ENCODE results near the gene TMEM258.

Gene TMEM258

DNA sequence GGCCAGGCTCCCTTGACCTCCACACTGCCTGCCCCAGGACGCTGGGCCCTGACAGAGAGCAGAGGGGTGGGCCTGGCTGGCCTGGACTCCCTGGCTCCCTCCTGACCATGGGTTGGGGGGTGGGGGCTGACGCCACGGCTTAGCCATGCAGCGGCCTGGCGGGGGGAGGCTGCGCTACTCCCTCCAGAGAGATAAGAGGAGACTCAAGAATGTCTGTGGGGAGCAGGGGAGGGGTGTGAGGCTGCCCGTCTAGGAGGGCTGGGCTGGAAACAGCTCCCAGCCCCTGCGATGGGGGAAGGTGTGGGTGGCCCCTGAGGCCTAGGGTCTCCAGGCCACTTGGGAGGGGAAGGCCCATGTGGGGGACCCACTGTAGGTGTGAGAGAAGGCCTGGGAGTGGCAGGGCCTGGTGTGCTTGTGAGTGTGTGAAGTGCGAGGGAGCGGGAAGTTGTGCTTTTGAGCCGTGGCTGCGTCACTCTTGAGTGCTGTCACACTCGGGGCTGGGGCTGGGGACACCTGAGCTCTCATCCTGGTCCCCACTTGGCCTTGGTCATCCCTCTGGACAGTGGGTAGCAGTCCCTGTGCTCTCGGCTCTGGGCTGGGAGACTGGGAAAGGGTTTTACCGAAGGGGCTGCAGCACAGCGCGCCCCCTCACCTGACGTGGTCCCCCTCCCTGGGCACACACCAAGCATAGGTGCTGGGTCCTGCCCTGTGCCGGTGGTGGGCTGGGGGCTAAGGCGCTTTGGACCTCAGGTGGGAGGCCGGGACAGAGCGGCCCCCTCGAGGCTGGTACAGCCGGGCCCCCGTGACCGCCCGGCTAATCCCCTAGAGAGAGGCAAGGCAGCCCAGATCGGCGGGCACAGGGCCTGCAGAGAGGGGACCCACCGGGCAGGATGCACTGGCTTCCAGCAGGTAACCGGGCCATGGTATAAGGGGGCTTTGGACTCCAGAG lies 37.6 kb downstream of the TMEM258 start:
- DNase-seq = no peak

DNA sequence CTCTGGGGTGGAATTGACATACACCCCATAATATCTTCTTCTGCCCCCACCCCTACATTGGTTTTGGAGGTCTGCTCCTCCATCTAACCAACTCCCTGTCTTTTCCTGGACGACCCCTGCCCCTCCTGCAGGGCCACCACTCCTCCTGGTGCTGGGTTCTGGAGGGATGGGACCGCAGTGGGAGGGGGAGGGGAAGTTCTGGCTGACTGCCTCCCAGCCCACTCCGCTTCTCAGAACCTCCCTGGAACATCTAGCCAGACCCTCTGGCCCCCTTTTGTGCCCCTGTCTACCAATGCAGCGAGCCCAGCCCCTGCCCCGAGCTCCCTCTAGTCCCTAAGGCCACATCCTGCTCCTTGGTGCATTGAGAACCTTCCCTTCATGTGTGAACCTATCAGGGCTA lies 38.7 kb downstream of the TMEM258 start:
- no peak for DNase-seq

DNA sequence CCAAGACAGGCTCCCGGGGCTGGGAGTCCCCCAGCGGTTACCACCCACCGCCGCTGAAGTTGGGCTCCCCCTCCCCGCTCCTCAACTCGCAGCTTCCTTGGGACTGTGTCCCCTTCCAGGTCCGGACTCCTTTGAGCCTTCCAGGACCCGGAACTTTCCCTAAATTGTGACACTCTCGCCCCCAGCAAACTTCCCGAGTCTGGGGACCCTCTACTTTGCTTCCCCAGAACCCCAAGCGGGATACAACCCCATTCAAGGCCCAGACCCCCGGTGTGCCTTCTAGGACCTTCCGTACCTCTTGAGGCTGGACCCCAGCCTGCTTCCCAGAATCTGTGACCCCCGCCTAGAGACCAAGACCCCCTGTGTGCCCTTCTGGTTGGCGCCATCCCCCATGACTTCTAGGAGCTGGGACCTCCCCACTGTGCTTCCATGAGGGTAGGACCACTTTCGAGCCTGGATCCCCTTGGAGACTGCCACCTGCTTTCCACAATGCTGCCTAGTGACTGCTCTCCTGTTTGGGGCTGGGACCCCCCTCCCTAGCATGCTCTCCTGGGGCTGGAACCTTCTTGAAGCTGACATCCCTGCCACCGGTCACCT lies 39.4 kb downstream of the TMEM258 start:
- DNase-seq = no peak

DNA sequence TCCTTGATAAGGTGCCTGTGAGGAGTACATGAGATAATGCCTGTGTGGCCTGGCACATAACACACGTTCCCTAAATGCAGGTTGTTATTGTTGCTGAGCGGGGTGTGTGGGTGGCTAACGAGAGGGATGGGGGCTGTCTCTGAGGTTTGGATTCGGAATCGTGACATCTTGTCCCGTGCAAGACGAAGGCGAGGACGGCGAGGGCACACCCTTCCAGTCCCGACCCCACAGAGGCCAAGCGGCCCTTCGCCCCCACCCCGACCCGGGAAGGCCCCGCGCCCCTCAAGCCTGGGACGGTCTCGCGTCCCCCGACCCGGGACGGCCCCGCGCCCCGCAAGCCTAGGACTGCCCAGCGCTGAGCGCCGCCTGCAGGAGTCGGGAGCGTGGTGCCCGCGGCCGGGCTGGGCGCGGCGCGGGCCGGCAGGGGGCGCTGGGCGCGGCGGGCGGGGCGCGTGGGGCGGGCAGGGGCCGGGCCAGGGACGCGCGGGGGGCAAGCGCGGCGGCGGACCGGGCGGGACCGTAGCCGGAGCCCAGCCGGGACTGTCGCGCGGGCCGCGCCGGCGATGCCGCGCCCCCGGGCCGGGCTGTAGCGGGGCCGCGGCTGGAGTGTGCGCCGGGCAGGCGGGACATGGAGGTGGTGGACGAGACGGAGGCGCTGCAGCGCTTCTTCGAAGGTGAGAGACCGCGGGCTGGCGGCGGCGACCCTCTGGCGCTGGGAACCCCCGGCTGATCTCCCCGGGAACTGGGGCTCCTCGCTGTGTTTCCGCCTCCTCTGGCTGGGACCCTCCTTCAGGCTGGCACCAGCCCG lies 40.1 kb downstream of the TMEM258 start, which contains the start of gene MYRF:
Gene MYRF (plus strand): TSS at position 520 of the 808 bp plus-strand sequence. CDS start 109 bp downstream, at position 629.
- no peak for DNase-seq

DNA sequence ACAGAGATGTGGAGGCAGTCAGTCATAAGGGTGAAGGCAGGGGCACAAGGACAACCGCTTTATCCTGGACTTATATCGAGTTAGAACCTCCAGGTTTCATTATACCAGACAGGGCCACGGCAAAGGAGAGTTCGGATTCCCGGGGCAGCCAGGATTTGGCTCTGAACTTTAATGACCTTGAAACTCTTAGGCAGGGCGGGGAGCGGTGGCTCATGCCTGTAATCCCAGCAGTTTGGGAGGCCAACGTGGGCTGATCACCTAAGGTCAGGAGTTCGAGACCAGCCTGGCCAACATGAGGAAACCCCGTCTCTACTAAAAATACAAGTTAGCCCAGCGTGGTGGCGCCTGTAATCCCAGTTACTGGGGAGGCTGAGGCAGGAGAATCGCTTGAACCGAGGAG lies 41.0 kb downstream of the TMEM258 start:
- DNase-seq = no peak

DNA sequence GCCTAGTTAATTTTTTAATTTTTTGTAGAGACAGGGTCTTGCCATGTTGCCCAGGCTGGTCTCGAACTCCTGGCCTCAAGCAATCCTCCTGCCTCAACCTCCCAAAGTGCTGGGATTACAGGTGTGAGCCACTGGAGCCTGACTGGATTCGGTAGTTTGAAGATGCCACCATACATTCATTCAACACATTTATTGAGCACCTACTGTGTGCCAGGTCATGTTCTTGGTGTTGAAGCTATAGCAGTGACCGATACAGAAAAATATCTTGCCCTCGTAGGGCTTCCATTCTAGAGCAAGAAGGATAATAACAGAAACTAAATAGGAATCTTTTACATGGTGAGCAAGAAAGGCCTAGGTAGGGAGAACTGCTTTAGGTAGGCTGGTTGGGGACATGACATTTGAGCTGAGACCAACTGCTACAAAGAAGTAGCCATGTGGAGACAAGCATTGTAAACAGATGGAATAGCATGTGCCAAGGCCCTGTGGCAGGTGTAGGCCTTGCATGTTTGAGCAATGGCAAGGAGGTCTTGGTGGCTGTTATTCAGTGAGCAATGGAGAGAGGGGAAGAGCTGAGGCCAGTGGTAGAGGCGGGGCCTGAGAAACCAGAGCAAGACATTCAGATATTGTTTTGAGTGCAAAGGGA lies 41.6 kb downstream of the TMEM258 start:
- DNase-seq = no peak

DNA sequence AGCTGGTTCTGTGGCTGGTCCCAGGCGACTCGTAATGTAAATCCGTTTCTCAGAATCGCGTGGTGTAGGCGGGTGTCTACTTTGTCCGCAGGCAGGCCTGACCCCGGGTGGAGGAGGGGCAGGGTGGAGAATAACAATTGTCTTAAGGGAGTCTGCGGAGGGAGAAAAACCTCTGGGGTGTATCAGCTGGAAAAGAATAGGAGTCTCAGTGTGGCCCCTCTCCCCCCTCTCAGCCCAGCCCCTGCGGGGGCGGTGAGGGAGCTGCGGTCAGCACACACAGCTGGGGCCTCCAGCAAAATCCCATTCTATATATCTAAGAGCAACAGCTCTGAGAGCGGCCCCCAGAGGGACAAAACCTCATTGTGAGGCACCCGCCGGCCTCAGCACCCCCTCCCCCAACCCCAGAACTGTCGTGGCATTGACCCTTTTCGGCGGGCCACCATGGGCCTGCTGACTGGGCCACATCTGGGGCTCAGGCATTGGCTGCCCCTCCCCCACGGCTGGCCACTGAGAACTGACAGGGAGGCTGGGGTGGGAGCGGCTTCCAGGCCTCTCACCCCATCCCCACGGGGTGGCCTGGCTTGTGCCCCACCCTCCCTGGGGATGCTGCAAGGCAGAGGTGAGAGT lies 42.7 kb downstream of the TMEM258 start:
- no peak for DNase-seq

DNA sequence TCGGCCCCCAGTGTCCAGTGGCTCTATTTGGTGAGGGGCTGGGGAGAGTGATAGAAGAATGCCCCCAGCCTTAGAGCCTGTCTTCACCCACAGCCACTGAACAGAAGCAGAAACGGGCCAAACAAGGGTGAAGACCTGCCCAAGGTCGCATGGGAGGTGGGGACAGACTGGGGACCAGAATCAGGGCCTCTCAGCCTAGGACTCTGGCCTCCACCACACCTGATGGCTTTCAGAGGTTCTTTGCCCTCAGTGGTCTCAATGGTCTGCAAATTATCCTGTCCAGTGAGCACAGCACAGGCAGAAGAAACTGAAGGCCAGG lies 44.5 kb downstream of the TMEM258 start:
- DNase-seq = no peak

DNA sequence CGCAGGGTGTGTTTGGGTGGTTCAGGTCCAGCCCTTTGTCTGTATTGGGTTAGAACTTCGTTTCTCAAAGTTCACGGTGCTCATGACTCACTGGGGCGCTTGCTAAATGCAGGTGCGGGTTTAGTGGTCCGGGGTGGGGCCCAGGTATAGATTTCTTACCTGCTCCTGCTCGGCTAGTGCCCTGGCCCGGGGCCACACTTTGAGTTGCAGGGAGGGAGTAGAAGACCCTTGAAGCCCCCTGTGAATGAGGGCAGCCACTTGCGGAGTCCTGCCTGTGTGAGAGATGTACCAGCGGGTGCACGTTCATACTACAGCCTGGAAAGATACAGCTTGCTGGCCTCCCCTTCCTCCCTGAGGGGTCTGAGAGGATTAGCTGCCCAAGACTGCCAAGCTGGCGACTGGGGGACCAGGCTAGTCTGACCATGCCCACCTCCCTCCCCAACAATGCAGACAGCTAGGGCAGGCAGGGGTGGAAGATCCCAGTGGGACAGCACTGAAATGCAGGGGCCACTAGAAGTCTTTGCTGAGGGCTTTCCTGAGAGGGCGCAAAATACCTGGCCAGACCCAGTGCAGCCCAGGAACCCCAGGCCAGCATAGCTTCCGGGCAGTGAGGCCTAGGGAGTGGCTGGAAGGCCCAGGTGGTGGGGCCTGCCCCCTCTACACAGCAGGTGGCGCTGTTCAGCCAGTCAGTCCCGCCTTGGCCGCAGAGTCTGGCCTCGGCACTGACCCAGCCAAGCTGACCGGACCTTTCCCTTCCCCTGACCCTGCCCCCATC lies 45.0 kb downstream of the TMEM258 start:
- DNase-seq = peak in 1 of 2 experiments; percentile 6

DNA sequence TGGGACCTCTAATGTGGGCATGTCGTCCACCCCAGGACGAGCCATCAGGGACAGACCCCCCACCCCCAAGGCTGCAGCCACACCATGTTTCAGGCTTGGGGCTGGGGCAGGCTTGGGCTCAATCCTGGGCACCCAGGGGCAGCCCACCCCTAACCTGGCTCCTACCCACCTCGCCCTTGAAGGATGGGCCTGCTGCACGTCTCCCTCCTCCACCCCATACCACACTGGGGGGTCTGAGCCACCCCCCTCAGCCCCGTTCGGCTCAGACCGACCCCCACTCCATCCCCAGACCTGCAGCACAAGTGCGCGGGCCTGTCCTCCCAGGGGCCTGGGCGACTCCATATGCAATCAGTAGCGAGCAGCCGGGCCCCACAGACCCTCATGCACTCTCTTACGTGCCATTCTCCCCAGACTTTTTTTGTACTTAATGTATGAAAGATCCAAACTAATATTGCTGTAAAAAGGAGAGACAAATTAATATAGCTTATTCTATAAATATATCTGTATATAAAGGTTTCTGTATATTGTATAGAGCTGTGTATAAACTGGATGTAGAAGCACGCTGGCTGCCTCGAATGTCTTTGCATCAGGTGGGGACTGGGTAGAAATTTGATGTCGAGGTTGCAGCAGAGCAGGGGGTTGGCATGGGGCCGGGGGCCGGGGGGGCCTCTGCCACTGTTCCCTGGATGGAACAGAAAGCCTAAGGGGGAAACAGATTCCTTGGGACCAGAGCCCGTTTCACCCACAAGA lies 45.8 kb downstream of the TMEM258 start:
- no peak for DNase-seq

DNA sequence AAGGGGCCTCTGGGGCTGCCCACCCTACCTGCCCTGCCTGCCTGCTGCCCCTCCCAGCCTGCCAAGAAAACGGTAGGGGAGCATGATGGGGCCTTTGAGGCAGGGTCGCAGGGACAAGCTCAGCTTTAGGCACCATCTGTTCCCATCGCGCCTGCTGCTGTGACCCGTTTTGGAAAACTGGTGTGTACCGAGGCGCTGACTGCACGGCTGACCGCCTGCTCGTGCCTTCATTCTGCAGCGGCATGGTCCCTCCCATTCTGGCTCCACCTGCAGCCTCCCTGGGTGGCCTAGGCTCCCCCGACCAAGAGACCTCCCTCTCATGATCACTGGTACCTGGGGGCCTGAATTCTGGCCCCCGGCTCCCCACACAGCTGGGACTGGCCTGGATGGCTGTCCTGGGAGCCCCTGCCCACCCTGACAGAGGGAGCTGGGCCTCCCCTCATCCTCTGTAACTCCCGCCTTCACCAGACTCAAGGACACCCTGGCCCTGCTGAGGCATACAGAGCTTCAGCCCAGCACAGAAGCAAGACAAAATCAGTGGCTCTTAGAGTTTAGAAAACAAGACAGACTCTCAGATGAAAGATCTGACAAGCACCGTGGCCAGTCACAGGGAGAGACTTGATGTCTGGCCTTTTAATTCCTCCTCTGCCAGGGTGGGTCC lies 46.5 kb downstream of the TMEM258 start:
- no peak for DNase-seq

DNA sequence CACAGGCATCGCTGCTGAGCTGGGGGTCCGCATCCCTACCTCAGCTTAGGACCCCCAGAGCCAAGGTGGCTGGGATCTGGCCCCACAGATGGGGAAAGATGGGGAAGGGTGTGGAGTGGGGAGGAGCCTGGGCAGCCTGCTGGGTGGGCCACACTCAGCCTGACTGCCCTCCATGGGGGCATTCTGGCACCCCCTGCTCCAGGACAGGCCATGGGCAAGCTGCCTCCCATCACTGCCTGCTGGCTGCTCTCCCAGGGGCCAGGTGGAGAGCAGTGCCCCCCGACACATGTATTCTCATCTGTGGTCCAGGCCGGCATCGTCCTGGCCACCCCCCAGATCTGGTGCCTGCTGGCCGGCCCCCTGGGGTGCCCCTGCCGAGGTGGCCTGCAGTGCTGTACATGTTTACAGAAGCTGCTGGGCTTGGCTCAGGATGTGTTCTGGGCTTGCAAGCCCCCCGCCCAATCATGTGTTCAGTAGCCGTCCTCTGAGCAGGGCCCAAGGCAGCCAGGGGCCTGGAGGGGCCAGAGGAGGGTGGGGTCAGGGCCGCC lies 47.7 kb downstream of the TMEM258 start:
- DNase-seq = no peak

DNA sequence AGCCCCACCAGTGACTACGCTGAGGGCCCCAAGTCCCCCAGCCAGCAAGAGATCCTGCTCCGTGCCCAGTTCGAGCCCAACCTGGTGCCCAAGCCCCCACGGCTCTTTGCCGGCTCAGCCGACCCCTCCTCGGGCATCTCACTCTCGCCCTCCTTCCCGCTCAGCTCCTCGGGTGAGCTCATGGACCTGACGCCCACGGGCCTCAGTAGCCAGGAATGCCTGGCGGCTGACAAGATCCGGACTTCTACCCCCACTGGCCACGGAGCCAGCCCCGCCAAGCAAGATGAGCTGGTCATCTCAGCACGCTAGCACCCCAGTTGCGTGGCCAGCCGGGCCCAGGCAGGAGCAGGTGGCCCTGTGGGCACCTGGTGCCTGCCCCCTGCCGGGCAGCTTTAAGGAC lies 48.2 kb downstream of the TMEM258 start:
- no peak for DNase-seq

DNA sequence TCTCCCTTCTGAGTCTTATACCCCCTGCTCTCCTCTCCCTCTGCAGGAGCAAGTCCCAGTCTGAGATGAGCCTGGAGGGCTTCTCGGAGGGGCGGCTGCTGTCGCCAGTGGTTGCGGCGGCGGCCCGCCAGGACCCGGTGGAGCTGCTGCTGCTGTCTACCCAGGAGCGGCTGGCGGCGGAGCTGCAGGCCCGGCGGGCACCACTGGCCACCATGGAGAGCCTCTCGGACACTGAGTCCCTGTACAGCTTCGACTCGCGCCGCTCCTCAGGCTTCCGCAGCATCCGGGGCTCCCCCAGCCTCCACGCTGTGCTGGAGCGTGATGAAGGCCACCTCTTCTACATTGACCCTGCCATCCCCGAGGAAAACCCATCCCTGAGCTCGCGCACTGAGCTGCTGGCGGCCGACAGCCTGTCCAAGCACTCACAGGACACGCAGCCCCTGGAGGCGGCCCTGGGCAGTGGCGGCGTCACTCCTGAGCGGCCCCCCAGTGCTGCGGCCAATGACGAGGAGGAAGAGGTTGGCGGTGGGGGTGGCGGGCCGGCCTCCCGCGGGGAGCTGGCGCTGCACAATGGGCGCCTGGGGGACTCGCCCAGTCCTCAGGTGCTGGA lies 48.8 kb downstream of the TMEM258 start:
- DNase-seq = no peak

DNA sequence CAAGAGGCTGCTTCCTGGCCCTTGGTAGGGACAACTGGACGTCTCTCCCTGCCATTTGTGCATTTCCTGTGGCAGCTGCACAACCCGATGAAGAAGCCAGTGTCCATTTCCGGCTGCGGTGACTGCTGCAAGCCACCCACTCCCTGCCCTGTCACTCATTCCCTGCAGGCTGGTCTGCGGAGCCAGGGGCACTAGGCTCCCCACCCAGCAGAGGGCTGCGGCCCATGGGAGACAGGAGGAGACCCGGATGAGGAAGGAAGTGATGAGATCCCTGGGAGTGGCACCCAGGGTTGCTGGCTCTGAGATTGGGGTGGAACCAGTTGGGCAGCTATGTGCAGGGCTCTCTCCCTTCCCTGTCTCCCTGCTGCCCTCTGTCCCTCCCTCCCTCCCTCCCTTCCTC lies 50.0 kb downstream of the TMEM258 start:
- no peak for DNase-seq

DNA sequence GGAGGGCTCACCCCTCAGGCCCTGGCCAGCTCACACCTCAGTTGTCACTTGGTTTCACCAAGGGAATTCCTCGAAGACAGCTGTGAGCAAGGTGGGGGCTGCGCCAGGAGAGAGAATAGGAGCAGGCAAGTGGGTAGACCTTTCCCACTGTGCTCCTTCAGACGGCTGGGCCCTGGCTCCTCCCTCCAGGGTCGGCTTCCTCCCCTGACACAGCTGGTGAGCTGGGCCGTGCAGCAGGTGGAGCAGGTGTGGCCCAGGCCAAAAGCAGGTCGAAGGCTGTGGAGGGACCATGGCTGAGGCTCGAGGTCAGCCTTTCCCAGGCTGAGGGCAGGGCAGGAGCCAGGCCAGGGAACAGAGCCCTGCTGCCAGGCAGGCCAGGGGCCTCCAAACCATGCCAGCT lies 52.4 kb downstream of the TMEM258 start:
- DNase-seq = no peak

DNA sequence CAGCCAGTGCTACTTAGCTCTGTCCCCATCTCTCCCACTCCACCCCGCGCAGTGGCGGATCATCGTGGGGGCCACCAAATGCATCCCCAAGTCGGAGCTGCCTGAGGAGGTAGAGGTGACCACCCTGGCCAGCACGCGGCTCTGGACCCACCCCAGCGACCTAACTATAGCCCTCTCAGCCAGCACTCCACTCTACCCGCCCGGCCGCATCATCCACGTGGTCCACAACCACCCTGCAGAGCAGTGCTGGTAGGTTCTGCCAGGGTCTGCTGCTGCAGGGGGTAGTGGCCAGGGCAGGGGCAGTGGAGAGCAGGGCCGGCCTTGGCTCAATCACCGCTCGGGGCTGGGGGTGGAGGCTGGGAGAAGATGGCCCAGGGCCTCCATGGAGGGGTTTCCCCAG lies 53.0 kb downstream of the TMEM258 start:
- no peak for DNase-seq

Measured in NCI-H187 (cell line).